ENCODE results near the gene FSIP1. TPM values are rescaled to one million over a fixed set of nuclear protein-coding genes. Genes with fewer than 3 reads are reported as not detected.

Gene FSIP1
- total RNA-seq, 4 donors from 2014 or later: 1.9 to 8.6 (median 5.6) TPM; not detected in 1

DNA sequence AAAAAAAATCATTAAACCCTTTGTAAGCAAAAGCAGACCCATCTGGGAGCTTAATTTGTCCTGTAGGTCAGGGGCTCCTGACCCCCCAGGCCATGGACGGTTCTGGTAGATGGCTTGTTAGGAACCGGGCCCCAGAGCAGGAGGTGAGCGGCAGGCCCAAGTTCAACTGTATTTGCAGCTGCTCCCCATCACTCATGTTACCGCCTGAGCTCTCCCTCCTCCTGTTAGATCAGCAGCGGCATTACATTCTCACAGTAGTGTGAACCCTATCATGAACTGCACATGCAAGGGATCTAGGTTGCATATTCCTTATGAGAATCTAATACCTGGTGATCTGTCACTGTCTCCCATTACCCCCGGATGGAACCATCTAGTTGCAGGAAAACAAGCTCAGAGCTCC, 60.7 kb downstream of the FSIP1 start:
- 94 to 100% methylated on average over 1 to 6 of the region's 6 CpGs for WGBS, 2 donors (ENCODE audit: low coverage in 1 of 2)
- Histone ChIP-seq H3K36me3 (no peaks in the 10 kb centered on the region), H3K27ac (no peak overlapping the region), H3K9me3 (no peaks in the 10 kb centered on the region), H3K4me3 (no peak overlapping the region), H3K27me3 (no peaks in the 10 kb centered on the region), H3K4me1 (no peaks in the 10 kb centered on the region)
- intact Hi-C loops (cut with DNase I; ENCODE audit: low total_unique reads): no loop called here
- in situ Hi-C loops (cut with MboI; ENCODE audit: low pct_ligation_motif_present in 1 of 4, low pct_unique_long_range_greater_than_20kb in 1 of 4, low sequenced_read_pairs in 3 of 4): no loop called here
- TF ChIP-seq EP300 (IDR thresholded peaks at IDR 0.05; ENCODE audit: low read depth) (no peak), POLR2AphosphoS5 (IDR thresholded peaks at IDR 0.05) (no peak), POLR2A (IDR thresholded peaks at IDR 0.05) (no peak)
- TF ChIP-seq, protein P1, sequence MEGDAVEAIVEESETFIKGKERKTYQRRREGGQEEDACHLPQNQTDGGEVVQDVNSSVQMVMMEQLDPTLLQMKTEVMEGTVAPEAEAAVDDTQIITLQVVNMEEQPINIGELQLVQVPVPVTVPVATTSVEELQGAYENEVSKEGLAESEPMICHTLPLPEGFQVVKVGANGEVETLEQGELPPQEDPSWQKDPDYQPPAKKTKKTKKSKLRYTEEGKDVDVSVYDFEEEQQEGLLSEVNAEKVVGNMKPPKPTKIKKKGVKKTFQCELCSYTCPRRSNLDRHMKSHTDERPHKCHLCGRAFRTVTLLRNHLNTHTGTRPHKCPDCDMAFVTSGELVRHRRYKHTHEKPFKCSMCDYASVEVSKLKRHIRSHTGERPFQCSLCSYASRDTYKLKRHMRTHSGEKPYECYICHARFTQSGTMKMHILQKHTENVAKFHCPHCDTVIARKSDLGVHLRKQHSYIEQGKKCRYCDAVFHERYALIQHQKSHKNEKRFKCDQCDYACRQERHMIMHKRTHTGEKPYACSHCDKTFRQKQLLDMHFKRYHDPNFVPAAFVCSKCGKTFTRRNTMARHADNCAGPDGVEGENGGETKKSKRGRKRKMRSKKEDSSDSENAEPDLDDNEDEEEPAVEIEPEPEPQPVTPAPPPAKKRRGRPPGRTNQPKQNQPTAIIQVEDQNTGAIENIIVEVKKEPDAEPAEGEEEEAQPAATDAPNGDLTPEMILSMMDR (IDR thresholded peaks at IDR 0.05): no peak
- no peak for DNase-seq

DNA sequence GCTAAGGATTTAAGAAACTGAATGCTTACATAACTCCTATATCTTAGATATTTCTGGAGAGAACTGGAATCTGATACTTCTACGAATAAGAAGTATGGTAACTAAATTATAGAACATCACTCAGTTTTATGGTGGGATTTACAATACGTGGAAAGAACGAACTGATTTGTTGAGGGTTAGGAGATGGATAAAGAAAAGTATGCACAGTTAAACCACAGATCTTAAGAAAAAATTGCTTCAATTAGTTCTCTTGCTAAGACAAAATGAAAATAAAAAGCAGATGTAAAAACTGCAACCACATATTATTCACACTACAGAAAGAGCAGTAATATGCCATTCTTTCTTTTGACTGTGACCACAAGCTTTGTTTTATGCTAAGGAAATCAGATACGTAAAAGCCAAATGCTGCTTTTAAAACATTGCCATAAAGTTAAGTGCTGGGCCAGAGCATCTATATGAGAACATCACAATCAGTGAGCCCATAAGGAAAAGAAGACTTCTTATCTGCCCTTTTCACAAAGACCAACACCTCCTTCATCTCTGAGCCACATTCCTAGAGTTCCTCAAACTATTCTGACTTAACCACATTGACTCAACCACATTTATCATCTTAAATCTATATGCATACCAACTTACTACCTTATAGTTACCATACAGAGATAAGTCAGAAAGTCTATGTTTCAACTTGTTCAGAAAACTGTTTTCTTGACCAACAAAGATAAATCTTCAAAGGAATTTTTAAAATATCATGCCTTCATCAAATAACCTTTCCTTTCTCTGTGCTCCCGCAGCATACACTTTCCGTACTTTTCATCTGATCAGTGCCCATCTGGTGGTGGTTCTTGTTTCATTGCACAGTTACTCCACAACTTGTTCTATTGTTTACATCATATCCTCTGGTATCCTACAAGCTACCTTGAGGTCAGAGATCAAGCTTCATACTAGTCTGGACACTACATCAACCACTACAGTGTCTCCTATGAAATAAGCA, 61.7 kb downstream of the FSIP1 start:
- WGBS, 2 donors (ENCODE audit: low coverage in 1 of 2): 75 to 84% methylated on average over 6 of the region's 6 CpGs
- no peak overlapping the region for H3K27ac ChIP-seq
- H3K9me3 ChIP-seq: no peaks in the 10 kb centered on the region
- H3K27me3 ChIP-seq: no peaks in the 10 kb centered on the region
- TF ChIP-seq POLR2A (IDR thresholded peaks at IDR 0.05): no peak
- TF ChIP-seq EP300 (IDR thresholded peaks at IDR 0.05; ENCODE audit: low read depth): no peak
- TF ChIP-seq, protein P1 (IDR thresholded peaks at IDR 0.05): no peak
- TF ChIP-seq POLR2AphosphoS5 (IDR thresholded peaks at IDR 0.05): no peak
- intact Hi-C loops (cut with DNase I; ENCODE audit: low total_unique reads): no loop called here
- in situ Hi-C loops (cut with MboI; ENCODE audit: low pct_ligation_motif_present in 1 of 4, low pct_unique_long_range_greater_than_20kb in 1 of 4, low sequenced_read_pairs in 3 of 4): no loop called here
- DNase-seq: no peak
- no peak overlapping the region for H3K4me3 ChIP-seq
- no peaks in the 10 kb centered on the region for H3K36me3 ChIP-seq
- no peaks in the 10 kb centered on the region for H3K4me1 ChIP-seq

DNA sequence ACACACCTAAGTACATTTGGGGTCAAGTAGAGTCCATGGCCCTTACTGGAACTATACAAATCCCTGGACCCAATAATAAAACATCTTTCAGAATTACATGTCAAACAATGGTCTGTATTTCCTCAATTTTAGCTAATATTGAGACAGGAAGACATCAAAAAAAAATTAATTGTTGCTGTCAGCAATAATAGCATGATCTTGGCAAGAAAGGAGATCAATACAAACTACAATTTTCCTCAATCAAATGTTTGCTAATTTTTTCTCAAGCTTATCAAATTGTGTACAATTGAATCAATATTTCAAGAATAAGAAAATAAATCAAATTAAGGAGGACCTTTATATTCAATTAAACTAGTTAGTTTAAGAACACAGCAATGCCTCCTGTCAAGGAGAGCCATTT, 62.6 kb downstream of the FSIP1 start:
- Histone ChIP-seq H3K27me3 (no peaks in the 10 kb centered on the region), H3K4me3 (no peak overlapping the region), H3K9me3 (no peaks in the 10 kb centered on the region), H3K4me1 (no peaks in the 10 kb centered on the region), H3K36me3 (no peaks in the 10 kb centered on the region), H3K27ac (no peak overlapping the region)
- DNase-seq: no peak
- in situ Hi-C loops (cut with MboI; ENCODE audit: low pct_ligation_motif_present in 1 of 4, low pct_unique_long_range_greater_than_20kb in 1 of 4, low sequenced_read_pairs in 3 of 4): no loop called here
- intact Hi-C loops (cut with DNase I; ENCODE audit: low total_unique reads): no loop called here
- TF ChIP-seq POLR2AphosphoS5 (IDR thresholded peaks at IDR 0.05) (no peak), POLR2A (IDR thresholded peaks at IDR 0.05) (no peak), EP300 (IDR thresholded peaks at IDR 0.05; ENCODE audit: low read depth) (no peak)
- TF ChIP-seq, protein P1 (IDR thresholded peaks at IDR 0.05): no peak

DNA sequence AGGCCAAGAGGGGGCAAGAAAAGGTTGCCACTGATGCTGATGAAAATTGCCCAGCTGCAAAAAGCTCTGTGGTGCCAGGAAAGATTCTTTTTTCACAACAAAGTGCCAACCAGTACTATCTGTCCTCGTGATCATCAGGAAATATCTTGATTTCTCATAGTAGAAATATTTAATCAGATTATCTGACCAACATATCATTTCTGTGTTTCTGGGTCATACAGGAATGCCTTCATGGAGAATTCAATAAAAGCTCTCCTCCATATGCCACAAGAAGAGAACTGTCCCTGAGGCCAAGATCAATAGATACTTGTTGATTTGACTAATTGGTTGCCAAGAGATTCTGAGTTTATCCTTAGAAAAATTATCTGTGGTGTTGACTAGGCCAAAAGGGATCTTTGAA, 63.5 kb downstream of the FSIP1 start:
- intact Hi-C loops (cut with DNase I; ENCODE audit: low total_unique reads): no loop called here
- no peak for DNase-seq
- no peaks in the 10 kb centered on the region for H3K27me3 ChIP-seq
- H3K4me3 ChIP-seq: no peak overlapping the region
- in situ Hi-C loops (cut with MboI; ENCODE audit: low pct_ligation_motif_present in 1 of 4, low pct_unique_long_range_greater_than_20kb in 1 of 4, low sequenced_read_pairs in 3 of 4): no loop called here
- no peaks in the 10 kb centered on the region for H3K9me3 ChIP-seq
- 84% methylated on average over 1 of the region's 1 CpG; no CpG with 5 or more reads in 1 of the 2 donors for WGBS, 2 donors (ENCODE audit: low coverage in 1 of 2)
- no peak overlapping the region for H3K27ac ChIP-seq
- H3K4me1 ChIP-seq: no peaks in the 10 kb centered on the region
- TF ChIP-seq POLR2AphosphoS5 (IDR thresholded peaks at IDR 0.05) (no peak), EP300 (IDR thresholded peaks at IDR 0.05; ENCODE audit: low read depth) (no peak), POLR2A (IDR thresholded peaks at IDR 0.05) (no peak)
- TF ChIP-seq, protein P1 (IDR thresholded peaks at IDR 0.05): no peak
- no peaks in the 10 kb centered on the region for H3K36me3 ChIP-seq
